Measurements from ENCODE around the gene DCTD.
A peak's percentile ranks its signal among the peaks of the same experiment; 100 is the strongest.
"Not testable (repeated sequence)": the region's sequence is repeated elsewhere in the genome, so short reads cannot be mapped to it uniquely, and the experiment has no call there.

DCTD gene

DNA sequence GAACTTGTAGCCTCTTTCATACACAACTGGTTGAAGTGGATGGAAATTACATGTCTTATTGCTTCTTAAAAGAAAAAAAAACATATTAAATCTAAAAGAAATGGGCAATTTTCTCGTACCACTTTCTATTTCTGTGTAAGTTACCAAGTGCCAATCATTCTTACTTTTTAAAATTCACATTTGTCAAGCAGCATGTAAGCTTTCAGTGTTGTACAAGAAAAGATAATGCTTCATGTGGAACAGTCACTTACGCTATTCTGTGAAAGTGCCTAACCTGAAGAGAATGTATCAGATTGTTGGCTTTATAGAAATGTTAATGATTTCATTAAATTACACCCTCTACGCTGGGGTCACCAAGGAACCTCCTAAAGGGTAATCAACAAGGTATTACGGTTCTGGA, 4.4 kb upstream of the DCTD start:
- DNase-seq (ENCODE audit: low read depth in 2 of 2) = no peak

DNA sequence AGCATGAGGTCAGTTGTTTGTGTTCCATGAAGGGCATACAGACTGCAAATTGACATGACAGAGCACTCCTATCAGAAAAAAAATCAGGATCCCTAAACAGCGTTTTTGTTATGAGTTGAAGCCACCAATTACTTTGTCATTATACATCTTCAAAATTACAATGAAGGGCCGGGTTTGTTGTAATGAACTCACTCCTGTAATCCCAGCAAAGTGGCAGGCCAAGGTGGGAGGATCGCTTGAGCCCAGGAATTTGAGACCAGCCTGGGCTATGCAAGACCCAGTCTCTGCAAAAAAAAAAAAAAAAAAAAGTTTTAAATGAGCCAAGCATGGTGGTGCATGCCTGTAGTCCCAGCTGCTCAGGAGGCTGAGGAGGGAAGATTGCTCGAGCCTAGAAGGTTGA, 3.5 kb upstream of the DCTD start:
- DNase-seq (ENCODE audit: low read depth in 2 of 2) = no peak

DNA sequence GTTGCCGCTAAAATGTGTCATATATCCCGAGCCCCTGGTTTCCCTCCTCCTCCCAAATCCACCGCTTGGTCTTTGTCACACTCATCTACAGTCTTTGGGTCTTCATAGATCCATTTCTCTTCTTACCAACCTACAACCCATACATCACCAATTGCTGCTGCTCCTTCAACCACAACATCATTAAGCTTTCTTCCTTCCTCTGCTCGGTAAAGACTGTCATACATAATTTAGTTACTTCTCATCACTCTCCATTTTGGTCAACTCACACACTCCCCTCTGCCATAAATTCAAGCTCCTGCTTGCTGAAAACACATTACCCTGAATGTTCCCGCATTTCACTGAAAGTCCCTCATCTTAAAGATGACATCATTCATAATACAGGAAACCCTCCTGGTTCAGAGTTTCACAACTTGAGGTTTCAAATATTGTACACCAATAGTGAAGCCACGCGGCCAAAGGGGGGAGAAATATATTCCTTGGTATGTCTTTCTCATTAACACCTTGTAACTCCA, 1.7 kb upstream of the DCTD start:
- peak in 1 of 2 donors; percentile 35 for DNase-seq (ENCODE audit: low read depth in 2 of 2)

DNA sequence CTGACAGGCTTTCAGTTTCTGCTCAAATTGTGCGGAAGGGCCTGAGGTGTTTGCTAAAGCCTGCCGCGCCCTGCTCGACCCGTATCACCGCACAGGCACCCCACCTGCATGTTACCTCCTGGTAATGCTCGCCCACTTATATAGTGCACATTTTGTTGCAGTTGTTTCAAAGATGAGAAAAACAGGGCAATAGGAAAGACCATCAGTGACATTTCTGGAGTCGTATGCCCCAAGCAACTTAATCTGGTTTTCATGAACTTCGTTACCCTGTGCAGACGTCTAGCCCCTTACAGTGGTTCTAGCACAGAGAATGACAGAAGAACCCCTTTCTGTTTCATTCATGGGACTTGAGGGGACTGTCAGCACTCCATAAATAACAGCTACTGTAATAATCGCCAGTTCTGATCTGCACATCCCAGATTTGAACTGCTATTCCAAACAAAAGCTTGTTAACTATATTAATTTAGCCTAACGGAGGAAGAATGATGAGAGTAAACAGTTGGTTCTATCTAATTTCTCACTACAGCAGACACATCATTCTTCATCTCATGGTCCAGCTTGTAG, 940 bp upstream of the DCTD start:
- no peak for DNase-seq (ENCODE audit: low read depth in 2 of 2)

DNA sequence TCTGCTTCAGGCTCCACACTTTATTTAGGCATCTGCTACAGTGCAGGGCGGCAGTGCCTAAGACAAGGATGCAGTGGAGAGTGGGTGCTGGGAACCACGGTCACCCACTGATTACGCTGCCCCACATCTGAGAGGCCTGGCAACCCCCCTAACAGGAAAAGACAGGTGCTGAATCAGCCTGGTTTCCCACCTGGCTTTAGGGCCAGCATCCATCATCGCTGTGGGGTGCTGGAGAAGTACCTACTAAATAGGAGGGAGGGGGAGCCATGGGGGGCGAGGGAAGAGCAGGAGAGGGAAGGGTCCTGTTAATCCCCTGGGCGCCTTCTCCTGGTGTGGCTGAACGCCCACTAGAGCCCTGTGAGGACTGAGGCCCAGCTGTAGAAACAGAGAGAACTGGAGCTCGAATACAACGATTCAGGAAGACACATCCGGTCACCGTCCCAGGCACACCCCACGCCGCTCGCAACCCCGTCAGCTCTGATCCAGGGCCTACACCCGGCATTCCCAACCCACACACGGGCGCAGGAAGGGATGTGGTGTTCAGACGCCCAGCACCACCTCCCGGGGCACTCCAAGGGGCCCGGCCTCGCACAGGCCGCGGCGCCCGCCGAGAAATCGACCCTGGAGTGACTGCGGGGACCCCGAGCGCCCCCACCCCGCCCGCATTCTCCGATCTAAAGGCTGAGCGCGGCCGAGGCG, 554 bp downstream of the DCTD start:
- DNase-seq (ENCODE audit: low read depth in 2 of 2) = peak; percentile 13 to 18

DNA sequence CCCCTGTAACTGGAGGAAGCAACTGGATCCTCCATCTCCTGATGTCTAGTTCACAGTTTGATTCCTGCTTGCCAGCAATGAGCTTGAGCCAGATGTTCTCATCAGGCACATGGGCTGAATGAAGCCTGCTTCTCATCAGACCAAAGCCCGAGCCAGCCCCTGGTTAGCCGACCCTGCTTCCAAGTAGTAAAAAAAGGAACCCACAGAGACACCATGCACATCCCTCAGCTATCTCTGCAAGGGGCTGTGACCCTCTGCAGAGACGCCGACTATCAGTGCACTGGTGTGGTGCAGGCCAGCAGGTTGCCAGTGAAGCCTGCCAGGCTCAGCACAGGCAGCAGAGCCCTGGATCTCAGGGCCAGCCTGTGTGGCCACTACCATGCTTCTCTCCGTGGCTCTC, 2.8 kb downstream of the DCTD start:
- no peak for DNase-seq (ENCODE audit: low read depth in 2 of 2)

DNA sequence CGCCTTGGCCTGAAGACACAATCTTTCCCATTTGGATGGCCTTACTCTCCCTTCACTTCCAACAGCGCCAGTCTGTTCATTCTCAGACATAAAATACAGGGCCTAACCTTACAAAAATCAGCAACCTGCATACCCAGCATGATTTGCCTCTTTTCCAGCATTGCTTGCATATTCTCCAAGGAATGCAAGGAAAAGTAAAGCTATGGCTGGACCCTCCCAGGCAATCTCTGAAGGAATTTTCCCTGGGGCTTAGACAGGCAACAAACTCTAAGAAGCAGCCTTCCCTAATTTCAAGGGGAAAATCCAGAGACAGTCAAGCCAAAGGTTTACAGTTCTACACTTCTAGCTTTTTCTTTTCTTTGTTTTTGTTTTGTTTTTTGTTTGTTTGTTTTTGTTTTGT, 3.6 kb downstream of the DCTD start:
- DNase-seq (ENCODE audit: low read depth in 2 of 2) = no peak

DNA sequence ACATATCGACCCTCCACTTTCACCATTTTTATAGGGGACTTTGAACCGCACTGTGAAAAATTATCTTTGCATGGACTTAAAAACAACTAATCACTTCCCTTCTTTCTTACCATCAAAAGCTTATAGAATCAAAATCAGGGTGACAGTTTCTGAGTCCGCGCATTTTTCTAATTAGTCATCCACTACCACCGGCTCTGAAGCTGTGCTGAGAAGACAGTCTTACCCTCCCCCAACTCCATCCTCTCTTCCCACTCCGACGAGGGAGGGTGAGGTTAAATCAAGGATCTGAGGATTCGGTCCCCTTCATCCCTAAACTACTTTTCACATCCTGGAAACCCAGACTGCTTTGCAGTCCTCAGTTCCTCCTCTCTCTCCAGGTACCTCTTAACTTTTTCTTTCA, 4.2 kb downstream of the DCTD start:
- no peak for DNase-seq (ENCODE audit: low read depth in 2 of 2)

DNA sequence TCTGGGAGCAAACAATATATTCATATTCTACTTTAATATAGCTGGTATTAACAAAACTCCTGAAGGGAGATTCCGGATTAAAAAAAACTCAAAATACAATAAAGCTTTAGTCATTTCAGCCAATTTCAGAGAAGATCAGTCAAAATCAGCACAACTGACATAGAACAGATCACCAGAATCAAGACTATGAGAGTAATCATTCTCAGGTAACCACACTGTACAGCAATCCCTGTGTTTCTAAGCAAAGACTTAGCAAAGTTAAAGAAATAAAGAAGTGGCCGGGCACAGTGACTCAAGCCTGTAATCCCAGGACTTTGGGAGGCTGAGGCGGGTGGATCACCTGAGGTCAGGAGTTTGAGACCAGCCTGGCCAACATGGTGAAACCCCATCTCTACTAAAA, 9.1 kb downstream of the DCTD start:
- no peak for DNase-seq (ENCODE audit: low read depth in 2 of 2)

DNA sequence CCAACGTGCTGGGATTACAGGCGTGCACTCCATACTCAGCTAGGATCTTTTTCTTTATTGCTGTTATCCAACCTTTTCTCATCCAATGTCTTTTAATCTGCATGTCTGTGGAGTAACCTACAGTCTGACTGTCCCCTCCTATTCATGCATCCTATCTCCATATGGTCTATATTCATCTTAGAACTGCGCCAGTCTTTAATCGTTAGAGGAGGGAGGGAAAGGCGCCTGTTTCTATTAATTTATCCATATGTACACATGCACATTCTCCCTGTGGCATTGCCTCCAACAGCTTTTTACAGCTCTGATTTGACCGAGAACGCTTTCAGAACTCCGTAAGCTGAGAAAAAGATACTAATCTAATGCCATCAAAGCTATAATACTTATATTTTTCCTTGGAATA, 9.8 kb downstream of the DCTD start:
- no peak for DNase-seq (ENCODE audit: low read depth in 2 of 2)

DNA sequence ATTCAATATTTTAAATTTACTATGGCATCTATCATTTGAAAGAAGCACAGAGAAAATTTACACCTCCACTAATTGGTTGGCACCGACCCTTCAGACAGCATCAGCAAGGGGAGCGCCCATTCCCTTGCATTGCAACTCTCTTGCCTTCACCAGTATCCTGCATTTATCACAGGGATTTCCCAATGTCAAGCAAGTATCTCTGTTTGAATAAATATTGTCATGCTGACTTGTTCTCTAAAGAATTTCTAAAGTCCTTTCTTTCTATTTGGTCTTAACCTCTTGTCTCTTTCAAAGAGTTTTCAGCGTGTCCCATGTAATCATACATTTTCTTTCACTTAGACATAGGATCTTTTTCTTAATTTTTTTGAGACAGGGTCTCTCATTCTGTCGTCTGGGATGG, 10.4 kb downstream of the DCTD start:
- no peak for DNase-seq (ENCODE audit: low read depth in 2 of 2)

DNA sequence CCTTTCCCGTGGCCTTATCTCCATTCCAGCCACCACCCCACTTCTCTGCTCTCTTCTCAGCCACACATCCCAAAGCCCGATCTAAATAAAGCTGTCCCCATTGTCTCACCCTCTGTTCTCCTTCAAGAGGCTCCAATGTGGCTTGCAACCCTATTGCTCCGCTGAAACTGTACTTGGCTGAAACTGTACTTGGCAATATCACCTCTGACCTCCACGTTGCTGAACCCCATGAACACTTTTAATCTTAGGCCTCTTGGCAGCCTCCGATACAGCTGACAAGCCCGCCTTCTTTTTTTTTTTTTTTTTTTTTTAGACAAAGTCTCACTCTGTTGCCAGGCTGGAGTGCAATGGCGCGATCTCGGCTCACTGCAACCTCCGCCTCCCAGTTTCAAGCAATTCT, 12.1 kb downstream of the DCTD start:
- no peak for DNase-seq (ENCODE audit: low read depth in 2 of 2)

DNA sequence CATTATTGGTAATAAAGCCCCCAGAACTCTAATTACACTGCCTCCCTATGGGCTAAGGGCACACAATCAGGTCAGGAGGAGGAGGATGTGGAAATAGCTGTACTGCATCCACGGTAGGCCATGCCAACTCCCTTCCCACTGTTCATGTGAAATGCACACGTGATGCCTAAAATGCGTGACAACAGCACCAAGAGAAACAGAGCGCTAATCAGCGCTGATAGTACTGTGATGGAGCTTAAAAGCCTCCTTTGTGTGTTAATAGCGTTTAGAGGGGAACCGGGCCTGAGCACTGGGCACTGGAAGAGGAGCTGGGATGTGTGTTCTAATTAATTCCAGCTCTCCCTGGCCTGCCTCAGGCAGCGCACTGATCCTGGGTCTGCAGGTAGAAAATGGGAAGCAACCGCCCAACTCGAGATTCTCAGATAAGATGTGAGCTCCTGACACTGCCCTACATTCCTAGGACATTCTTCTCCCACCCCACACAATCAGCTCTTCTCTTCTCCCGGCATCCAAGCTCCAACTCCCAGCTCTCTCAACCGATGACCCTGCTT, 12.9 kb downstream of the DCTD start:
- DNase-seq (ENCODE audit: low read depth in 2 of 2) = no peak

DNA sequence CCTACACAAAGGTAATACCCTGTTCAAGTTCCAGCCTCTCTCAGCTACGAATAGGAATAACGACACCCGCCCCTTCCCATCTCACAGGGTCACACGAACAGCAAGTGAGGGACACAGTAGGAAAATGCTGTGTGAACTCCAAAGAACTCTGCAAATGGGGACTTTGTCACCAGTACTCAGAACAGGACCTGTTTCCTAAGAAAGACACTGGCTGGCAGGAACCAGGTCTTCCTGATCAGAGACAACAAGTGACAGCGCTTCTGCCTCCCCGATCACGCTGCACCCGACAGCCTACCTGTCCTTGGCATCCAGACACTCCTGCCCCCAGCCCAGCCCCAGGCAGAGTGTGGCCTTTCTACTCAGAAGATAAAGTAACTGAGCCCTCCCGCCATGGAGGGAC, 14.2 kb downstream of the DCTD start:
- DNase-seq (ENCODE audit: low read depth in 2 of 2) = no peak

DNA sequence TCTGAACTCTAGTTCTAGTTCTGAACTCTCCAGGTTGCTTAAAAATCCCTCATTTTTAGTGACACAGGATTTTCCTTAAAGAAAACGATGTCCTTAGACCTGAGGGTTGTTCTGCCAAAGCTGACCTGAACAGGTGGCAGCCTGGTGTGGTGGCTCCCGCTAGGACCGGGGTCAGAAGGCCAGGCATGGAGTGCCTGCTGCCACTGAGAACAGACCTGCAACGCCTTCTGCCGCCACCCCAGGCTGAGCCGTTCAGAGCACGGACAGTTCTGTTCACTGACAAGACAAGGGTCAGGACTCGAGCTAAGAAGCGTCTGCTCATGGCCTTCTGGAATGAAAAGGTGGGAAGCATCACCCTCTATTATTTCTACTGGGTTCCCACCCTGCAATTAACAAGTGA, 15.8 kb downstream of the DCTD start:
- no peak for DNase-seq (ENCODE audit: low read depth in 2 of 2)

DNA sequence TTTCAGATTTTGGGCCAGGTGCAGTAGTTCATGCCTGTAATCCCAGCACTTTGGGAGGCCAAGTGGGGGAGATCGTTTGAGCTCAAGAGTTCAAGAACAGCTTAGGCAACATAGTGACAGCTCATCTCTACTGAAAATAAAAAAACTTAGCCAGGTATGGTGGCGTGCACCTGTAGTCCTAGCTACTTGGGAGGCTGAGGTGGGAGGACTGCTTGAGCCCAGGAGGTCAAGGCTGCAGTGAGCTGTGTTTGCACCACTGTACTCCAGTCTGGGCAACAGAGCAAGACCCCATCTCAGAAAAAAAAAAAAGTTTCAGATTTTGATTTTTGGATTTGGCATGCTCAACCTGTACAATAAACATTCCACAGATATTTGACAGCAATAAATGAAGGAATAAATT, 17.2 kb downstream of the DCTD start:
- not testable (repeated sequence) for DNase-seq (ENCODE audit: low read depth in 2 of 2)

DNA sequence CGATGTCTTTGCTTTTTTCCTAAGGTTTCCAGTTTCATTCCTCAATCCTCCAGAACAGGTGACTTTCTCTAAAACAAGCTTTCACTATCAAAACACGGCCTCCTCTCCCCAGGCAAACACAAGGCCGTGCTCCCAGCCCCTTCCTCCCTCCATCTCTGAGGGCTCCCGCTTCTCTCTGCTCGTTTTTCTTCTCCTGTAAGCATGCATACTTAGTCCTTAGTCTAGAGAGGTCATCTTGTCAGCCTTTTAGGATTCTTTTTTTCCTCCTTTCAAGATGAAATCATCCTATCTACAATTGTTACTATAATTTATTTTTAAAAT, 18.7 kb downstream of the DCTD start:
- no peak for DNase-seq (ENCODE audit: low read depth in 2 of 2)

DNA sequence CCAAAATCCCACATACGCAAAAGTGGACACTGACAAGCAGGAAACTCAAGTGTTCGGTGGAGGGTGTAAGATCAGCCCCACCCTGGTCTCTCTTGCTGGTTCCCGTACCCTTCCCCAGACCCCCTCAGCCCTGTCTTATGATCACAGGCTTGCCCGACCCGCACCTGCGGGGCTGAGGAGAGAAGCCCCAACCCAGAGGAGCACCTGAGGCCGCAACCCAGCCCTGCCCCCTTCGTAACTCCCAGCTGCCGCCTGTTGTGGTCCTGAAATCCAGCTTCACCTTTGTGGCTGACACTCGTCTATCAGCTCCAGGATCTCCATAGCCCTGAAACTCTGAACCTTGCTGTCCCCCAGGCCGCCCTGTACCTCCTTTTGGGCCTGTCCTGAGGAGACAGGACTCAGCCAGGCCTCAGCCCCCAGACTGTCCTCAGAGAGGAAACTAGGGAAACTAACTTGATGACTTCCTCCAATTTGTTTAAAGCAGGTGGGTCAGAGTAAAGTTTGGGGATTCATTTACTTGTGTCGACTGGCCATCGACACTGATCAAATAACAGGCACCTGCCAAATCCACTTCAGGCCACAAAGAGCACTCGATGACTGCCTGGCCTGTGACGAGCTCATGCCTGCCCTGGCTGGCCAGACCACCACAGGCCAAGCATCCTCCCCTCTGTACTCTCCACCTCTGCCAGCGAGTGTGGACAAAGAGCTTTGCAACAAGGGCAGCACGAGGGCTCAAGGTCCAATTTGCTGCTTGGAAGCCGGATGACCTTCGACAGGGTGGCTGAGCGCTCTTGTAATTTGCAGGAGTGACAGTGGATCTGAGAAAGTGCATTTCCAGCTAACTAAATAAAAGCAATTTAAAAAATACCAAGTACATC, 19.3 kb downstream of the DCTD start:
- DNase-seq (ENCODE audit: low read depth in 2 of 2) = no peak

DNA sequence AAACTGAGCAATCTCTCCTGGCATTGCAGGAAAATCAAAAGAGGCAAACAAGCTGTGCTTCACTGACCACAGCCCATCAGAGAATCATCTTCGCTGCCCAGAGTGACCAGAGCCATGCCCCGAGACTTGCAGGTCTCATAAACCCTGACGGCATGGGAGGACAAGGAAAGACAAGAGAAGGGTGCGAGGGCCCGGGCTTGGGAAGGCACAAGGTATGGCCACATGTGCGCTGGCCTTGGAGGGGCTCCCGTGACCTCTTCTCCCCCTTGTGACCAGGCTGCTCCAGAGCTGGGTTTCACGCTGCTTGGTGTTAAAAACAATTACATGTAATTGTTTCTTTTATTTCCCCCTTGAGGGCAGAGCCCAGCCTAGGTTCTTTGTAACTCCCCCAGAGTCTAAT, 20.8 kb downstream of the DCTD start:
- DNase-seq (ENCODE audit: low read depth in 2 of 2) = no peak

DNA sequence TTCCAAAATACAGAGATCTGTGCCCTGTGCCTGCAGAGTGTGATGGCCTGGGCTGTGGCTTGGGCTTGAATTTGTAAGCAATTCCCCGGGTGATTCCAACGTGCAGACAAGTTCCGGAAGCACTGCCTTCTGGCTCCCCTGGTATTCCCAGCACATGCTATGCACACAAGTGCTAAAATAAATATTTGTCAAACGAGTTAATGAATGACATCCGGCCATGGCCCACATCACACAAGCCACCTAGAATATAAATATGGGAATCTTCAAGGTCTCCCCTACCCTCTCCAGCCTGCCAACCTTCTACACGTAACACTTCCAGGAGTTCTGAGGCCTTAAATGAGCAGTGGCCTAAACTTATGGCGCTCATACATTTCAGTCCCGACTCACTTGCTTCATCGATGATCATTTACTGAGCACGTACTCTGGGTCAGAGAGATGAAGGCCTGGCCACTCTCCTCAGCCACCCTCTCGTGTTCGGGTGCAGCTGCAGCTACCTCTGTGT, 21.3 kb downstream of the DCTD start:
- no peak for DNase-seq (ENCODE audit: low read depth in 2 of 2)

DNA sequence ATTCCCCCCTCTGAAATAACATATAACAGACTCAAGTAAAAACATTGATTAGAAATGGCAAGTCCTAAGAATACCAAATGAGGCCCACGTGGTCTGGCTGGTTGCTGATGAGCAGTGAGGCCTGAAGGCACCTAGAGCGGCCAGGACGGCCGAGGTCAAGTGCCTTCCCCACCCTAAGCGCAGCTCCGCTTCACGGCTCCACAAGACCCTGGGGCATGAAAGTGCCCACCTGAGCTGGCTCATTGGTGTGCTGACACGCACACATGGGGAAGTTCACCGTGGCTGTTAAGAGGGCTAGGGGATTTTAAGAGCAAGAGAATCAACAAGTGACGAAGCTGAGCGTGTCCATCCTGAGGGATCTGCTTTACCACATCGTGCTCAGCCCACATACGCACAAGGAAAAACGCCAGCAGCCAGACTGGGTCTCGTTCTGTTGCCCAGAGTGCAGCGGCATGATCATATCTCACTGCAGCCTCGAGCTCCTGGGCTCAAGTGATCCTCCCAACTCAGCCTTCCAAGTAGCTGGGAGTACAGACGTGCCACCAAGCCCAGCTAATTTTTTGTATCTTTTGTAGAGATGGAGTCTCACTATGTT, 22.4 kb downstream of the DCTD start:
- no peak for DNase-seq (ENCODE audit: low read depth in 2 of 2)

DNA sequence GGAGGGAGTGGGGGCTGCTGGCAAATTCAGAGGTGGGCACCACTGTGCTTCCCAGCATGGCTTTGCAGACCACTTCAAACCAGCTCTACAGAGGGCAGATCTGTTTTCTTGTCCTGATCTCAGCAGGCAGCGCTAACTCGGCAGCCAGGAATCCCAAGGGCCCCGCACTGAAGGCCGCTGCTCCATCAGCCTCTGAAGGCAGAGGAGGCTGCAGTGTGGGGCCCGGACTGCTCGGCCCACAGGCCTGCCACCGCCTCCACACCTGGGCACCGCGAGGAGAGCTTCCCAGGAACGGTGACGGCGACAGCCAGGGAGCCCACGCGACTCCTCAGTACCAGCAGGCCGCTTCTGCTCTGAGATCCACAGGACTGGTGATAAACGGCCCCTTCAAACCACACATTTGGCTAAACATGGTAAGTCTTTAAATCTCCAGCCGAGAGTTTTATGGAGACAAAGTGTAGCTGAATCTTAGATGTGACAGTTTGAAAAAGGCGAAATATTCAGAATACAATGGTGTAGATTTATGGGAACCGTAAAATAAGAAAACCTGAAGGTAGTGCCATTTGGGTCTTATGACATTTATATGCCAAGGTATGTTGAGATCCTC, 23.6 kb downstream of the DCTD start:
- DNase-seq (ENCODE audit: low read depth in 2 of 2) = no peak

Measured in stimulated activated CD4-positive, alpha-beta T cell treated with anti-CD3 and anti-CD28 coated beads, Interleukin-4, amount 100 ng/mL, for 48 hours (primary cell).